ENCODE measurements around the gene LGALS9C. TPM values are rescaled to one million over a fixed set of nuclear protein-coding genes. Genes with fewer than 3 reads are reported as not detected.
A peak's percentile ranks its signal among the peaks of the same experiment; 100 is the strongest.
"Not testable (repeated sequence)": the region's sequence is repeated elsewhere in the genome, so short reads cannot be mapped to it uniquely, and the experiment has no call there.

LGALS9C gene
- total RNA-seq, 1 donor from 2014 or later: 0.47 TPM

- H3K27me3 ChIP-seq (ENCODE audit: low read depth); H3K27ac ChIP-seq; H3K36me3 ChIP-seq; H3K4me3 ChIP-seq; H3K9me3 ChIP-seq; H3K4me1 ChIP-seq; DNase-seq; intact Hi-C loops (cut with DNase I); ATAC-seq: not testable (repeated sequence)
Observed at GRCh38 chr17:18466250-18466983, 10.2 kb upstream of the LGALS9C start.

GRCh38 chr17:18467001-18467400 lies 9.6 kb upstream of the LGALS9C start:
- H3K4me1 ChIP-seq; H3K36me3 ChIP-seq; H3K4me3 ChIP-seq; DNase-seq; H3K27ac ChIP-seq; intact Hi-C loops (cut with DNase I); ATAC-seq; H3K27me3 ChIP-seq (ENCODE audit: low read depth); H3K9me3 ChIP-seq: not testable (repeated sequence)

- H3K4me1 ChIP-seq; H3K27ac ChIP-seq; intact Hi-C loops (cut with DNase I); H3K27me3 ChIP-seq (ENCODE audit: low read depth); ATAC-seq; H3K4me3 ChIP-seq; DNase-seq; H3K9me3 ChIP-seq; H3K36me3 ChIP-seq: not testable (repeated sequence)
Observed at GRCh38 chr17:18468472-18469171, 8.0 kb upstream of the LGALS9C start.

GRCh38 chr17:18469837-18470236 lies 6.8 kb upstream of the LGALS9C start:
- H3K36me3 ChIP-seq; H3K4me3 ChIP-seq; H3K27ac ChIP-seq; H3K27me3 ChIP-seq (ENCODE audit: low read depth); H3K9me3 ChIP-seq; DNase-seq; H3K4me1 ChIP-seq; intact Hi-C loops (cut with DNase I); ATAC-seq: not testable (repeated sequence)

GRCh38 chr17:18470345-18470930 lies 6.2 kb upstream of the LGALS9C start:
- H3K4me1 ChIP-seq; H3K9me3 ChIP-seq; intact Hi-C loops (cut with DNase I); H3K36me3 ChIP-seq; H3K27ac ChIP-seq; ATAC-seq; DNase-seq; H3K4me3 ChIP-seq; H3K27me3 ChIP-seq (ENCODE audit: low read depth): not testable (repeated sequence)

- H3K27ac ChIP-seq; H3K4me3 ChIP-seq; H3K36me3 ChIP-seq; H3K27me3 ChIP-seq (ENCODE audit: low read depth); DNase-seq; ATAC-seq; intact Hi-C loops (cut with DNase I); H3K9me3 ChIP-seq; H3K4me1 ChIP-seq: not testable (repeated sequence)
Observed at GRCh38 chr17:18473967-18474366, 2.6 kb upstream of the LGALS9C start.

GRCh38 chr17:18474754-18475153 lies 1.8 kb upstream of the LGALS9C start:
- DNase-seq; H3K27me3 ChIP-seq (ENCODE audit: low read depth); H3K27ac ChIP-seq; ATAC-seq; H3K4me3 ChIP-seq; H3K9me3 ChIP-seq; H3K36me3 ChIP-seq; intact Hi-C loops (cut with DNase I); H3K4me1 ChIP-seq: not testable (repeated sequence)

GRCh38 chr17:18477367-18477766 lies 778 bp downstream of the LGALS9C start:
- DNase-seq; H3K27me3 ChIP-seq (ENCODE audit: low read depth); H3K4me3 ChIP-seq; H3K9me3 ChIP-seq; H3K36me3 ChIP-seq; H3K27ac ChIP-seq; ATAC-seq; intact Hi-C loops (cut with DNase I); H3K4me1 ChIP-seq: not testable (repeated sequence)

GRCh38 chr17:18478362-18478761 lies 1.8 kb downstream of the LGALS9C start:
- H3K27ac ChIP-seq; H3K36me3 ChIP-seq; H3K4me3 ChIP-seq; H3K4me1 ChIP-seq; H3K27me3 ChIP-seq (ENCODE audit: low read depth); intact Hi-C loops (cut with DNase I); DNase-seq; H3K9me3 ChIP-seq: not testable (repeated sequence)
- ATAC-seq: peak; percentile 11 to 50

GRCh38 chr17:18478977-18479595 lies 2.5 kb downstream of the LGALS9C start:
- H3K4me3 ChIP-seq; H3K36me3 ChIP-seq; ATAC-seq; H3K9me3 ChIP-seq; H3K27ac ChIP-seq; DNase-seq; intact Hi-C loops (cut with DNase I); H3K27me3 ChIP-seq (ENCODE audit: low read depth); H3K4me1 ChIP-seq: not testable (repeated sequence)

GRCh38 chr17:18481775-18482174 lies 5.2 kb downstream of the LGALS9C start:
- H3K4me1 ChIP-seq; H3K27ac ChIP-seq; H3K9me3 ChIP-seq; intact Hi-C loops (cut with DNase I); H3K27me3 ChIP-seq (ENCODE audit: low read depth); ATAC-seq; H3K4me3 ChIP-seq; H3K36me3 ChIP-seq; DNase-seq: not testable (repeated sequence)

- H3K36me3 ChIP-seq; H3K4me1 ChIP-seq; ATAC-seq; DNase-seq; intact Hi-C loops (cut with DNase I); H3K4me3 ChIP-seq; H3K9me3 ChIP-seq; H3K27me3 ChIP-seq (ENCODE audit: low read depth); H3K27ac ChIP-seq: not testable (repeated sequence)
Observed at GRCh38 chr17:18485936-18486464, 9.4 kb downstream of the LGALS9C start.

GRCh38 chr17:18487633-18488032 lies 11.0 kb downstream of the LGALS9C start:
- DNase-seq; H3K27ac ChIP-seq; H3K36me3 ChIP-seq; H3K9me3 ChIP-seq; intact Hi-C loops (cut with DNase I); H3K27me3 ChIP-seq (ENCODE audit: low read depth); H3K4me1 ChIP-seq; H3K4me3 ChIP-seq: not testable (repeated sequence)
- ATAC-seq: peak in 1 of 2 donors; percentile 27
